ENCODE measurements around the gene MAP3K13. TPM values are rescaled to one million over a fixed set of nuclear protein-coding genes. Genes with fewer than 3 reads are reported as not detected.

Gene MAP3K13
- total and polyA plus RNA-seq, 10 of the 15 experiments (the other 5 are each of a cell fraction or from before 2014, with no cell fraction given), result 10.5 to 70.8 (median 26.8) TPM

- no peak for TF ChIP-seq IRF5 (IDR thresholded peaks at IDR 0.05; ENCODE audit: borderline replicate concordance)
- no peak for TF ChIP-seq IKZF2 (IDR thresholded peaks at IDR 0.05)
- no peak for TF ChIP-seq NFYA (IDR thresholded peaks at IDR 0.05; ENCODE audit: borderline replicate concordance, low read depth, low read length)
- TF ChIP-seq ZNF622 (IDR thresholded peaks at IDR 0.05), result no peak
- no peak for TF ChIP-seq RELA (IDR thresholded peaks at IDR 0.05; ENCODE audit: borderline replicate concordance, partially characterized antibody)
- TF ChIP-seq TCF7 (IDR thresholded peaks at IDR 0.05; ENCODE audit: borderline replicate concordance), result no peak
- TF ChIP-seq ZNF687 (IDR thresholded peaks at IDR 0.05), result no peak
These were observed 164.4 kb downstream of the MAP3K13 start (continued) for GRCh38 chr3:185527364-185527763.

- DNase-seq (ENCODE audit: low read depth, low spot score), result no peak
- POLR2A ChIA-PET, result no interaction called here
- no peak for FAIRE-seq
- no peak overlapping the region for H3K4me2 ChIP-seq (ENCODE audit: control insufficient read depth, insufficient read depth)
- no peaks in the 10 kb centered on the region for H3K79me2 ChIP-seq (ENCODE audit: control insufficient read depth, insufficient read depth, low read length)
- intact Hi-C loops (cut with micrococcal nuclease; ENCODE audit: unreplicated experiment) (no loop called here), in situ Hi-C loops (cut with MboI) (no loop called here)
- no peak for ATAC-seq
- SMC1A ChIA-PET (ENCODE audit: uncharacterized antibody, unreplicated experiment), result no interaction called here
- no peaks in the 10 kb centered on the region for H4K20me1 ChIP-seq (ENCODE audit: control insufficient read depth, insufficient read depth)
- H2AFZ ChIP-seq (ENCODE audit: control insufficient read depth, low read depth, low read length), result no peak overlapping the region
- 92% methylated on average over 6 of the region's 6 CpGs for WGBS (ENCODE audit: insufficient coverage, insufficient replicate concordance, low lambda C conversion rate, missing lambda C conversion rate)
- CTCF ChIA-PET, result no interaction called here
- H3K9ac ChIP-seq (ENCODE audit: control insufficient read depth, insufficient read depth, low read length), result no peak overlapping the region
- no peaks in the 10 kb centered on the region for H3K9me3 ChIP-seq (replicated peaks; ENCODE audit: control insufficient read depth, insufficient read depth, low read length)
- H3K36me3 ChIP-seq (ENCODE audit: control insufficient read depth in 2 of 2, insufficient read depth in 2 of 2, low read length in 1 of 2), result no peaks in the 10 kb centered on the region; a peak in 1 of 4 replicates
- RAD21 ChIA-PET (ENCODE audit: unreplicated experiment), result no interaction called here
- BruUV-seq (replicated peaks), result no TSS peak
- H3K27me3 ChIP-seq (replicated peaks in 1 of 2; ENCODE audit: control insufficient read depth in 2 of 2, insufficient read depth in 2 of 2, low read length in 1 of 2), result no peaks in the 10 kb centered on the region
- H3K4me3 ChIP-seq, result no peak overlapping the region
- no peaks in the 10 kb centered on the region for H3K4me1 ChIP-seq (ENCODE audit: control insufficient read depth, insufficient read depth, low read length)
- no peak overlapping the region for H3K27ac ChIP-seq (ENCODE audit: control insufficient read depth, insufficient read depth)
- TF ChIP-seq ZNF687 (IDR thresholded peaks at IDR 0.05), result no peak
- TF ChIP-seq RELB (IDR thresholded peaks at IDR 0.05; ENCODE audit: low read depth), result no peak
- TF ChIP-seq ZNF384 (IDR thresholded peaks at IDR 0.05; ENCODE audit: borderline replicate concordance, low read depth, low read length), result no peak
- TF ChIP-seq MEF2A (IDR thresholded peaks at IDR 0.05; ENCODE audit: insufficient read depth, low read depth, low read length), result no peak
- no peak for TF ChIP-seq ZNF217 (IDR thresholded peaks at IDR 0.05)
- TF ChIP-seq PML (IDR thresholded peaks at IDR 0.05; ENCODE audit: low read length), result no peak
- TF ChIP-seq TARDBP (IDR thresholded peaks at IDR 0.05; ENCODE audit: borderline replicate concordance), result no peak
These were observed 165.6 kb downstream of the MAP3K13 start for GRCh38 chr3:185528532-185528931.

All from GM12878 (cell line).